ENCODE measurements around the gene HINT3. TPM values are rescaled to one million over a fixed set of nuclear protein-coding genes. Genes with fewer than 3 reads are reported as not detected.

Gene HINT3
- total and polyA plus RNA-seq, 4 donors = 5.6 to 17.4 (median 10.6) TPM

DNA sequence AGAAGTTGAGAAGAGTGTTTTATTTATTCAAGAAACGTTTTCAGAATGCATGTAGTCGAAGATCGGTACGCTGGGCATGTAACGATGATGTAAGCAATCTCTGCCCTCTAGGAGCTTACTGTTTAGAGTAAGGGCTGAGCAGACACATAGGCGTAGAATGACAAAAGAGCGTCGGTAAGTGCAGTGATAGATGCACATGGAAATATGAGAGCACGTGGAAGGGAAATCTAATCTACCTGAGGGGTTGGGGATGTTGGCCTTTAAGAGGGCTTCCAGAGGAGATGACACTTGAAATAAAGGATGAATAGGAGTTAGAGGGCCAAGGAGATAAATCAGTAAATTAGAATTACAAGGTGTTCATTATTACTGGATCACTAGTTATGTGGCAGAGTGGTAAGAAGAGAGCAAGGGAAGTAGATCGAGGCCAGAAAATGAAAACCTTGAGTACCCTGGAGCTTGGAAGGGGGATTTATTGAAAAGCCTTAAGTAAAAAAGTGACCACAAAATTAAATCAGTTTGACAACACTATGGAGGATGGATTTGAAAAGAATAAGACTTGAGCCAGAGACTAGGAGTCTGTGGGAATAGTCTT lies 30.6 kb downstream of the HINT3 start:
- TF ChIP-seq SP1 (IDR thresholded peaks at IDR 0.05) (no peak), EGR1 (IDR thresholded peaks at IDR 0.05; ENCODE audit: low read depth in 2 of 2) (no peak), YY1 (IDR thresholded peaks at IDR 0.05) (no peak), NR2F2 (IDR thresholded peaks at IDR 0.05) (no peak), FOXA2 (IDR thresholded peaks at IDR 0.05) (no peak), FOXA1 (IDR thresholded peaks at IDR 0.05) (no peak), HNF4A (conservative IDR thresholded peaks at IDR 0.05) (no peak), JUND (IDR thresholded peaks at IDR 0.05) (no peak), RAD21 (IDR thresholded peaks at IDR 0.05) (no peak), GABPA (IDR thresholded peaks at IDR 0.05 in 1 of 2, conservative IDR thresholded peaks at IDR 0.05 in 1 of 2) (no peak), HNF4G (IDR thresholded peaks at IDR 0.05) (no peak), TAF1 (conservative IDR thresholded peaks at IDR 0.05) (no peak)
- TF ChIP-seq, protein P1, sequence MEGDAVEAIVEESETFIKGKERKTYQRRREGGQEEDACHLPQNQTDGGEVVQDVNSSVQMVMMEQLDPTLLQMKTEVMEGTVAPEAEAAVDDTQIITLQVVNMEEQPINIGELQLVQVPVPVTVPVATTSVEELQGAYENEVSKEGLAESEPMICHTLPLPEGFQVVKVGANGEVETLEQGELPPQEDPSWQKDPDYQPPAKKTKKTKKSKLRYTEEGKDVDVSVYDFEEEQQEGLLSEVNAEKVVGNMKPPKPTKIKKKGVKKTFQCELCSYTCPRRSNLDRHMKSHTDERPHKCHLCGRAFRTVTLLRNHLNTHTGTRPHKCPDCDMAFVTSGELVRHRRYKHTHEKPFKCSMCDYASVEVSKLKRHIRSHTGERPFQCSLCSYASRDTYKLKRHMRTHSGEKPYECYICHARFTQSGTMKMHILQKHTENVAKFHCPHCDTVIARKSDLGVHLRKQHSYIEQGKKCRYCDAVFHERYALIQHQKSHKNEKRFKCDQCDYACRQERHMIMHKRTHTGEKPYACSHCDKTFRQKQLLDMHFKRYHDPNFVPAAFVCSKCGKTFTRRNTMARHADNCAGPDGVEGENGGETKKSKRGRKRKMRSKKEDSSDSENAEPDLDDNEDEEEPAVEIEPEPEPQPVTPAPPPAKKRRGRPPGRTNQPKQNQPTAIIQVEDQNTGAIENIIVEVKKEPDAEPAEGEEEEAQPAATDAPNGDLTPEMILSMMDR (IDR thresholded peaks at IDR 0.05; ENCODE audit: low read depth, low read length, missing input control) = no peak
- TF ChIP-seq, protein P2, sequence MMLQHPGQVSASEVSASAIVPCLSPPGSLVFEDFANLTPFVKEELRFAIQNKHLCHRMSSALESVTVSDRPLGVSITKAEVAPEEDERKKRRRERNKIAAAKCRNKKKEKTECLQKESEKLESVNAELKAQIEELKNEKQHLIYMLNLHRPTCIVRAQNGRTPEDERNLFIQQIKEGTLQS (IDR thresholded peaks at IDR 0.05) = no peak
- TF ChIP-seq, protein P3, sequence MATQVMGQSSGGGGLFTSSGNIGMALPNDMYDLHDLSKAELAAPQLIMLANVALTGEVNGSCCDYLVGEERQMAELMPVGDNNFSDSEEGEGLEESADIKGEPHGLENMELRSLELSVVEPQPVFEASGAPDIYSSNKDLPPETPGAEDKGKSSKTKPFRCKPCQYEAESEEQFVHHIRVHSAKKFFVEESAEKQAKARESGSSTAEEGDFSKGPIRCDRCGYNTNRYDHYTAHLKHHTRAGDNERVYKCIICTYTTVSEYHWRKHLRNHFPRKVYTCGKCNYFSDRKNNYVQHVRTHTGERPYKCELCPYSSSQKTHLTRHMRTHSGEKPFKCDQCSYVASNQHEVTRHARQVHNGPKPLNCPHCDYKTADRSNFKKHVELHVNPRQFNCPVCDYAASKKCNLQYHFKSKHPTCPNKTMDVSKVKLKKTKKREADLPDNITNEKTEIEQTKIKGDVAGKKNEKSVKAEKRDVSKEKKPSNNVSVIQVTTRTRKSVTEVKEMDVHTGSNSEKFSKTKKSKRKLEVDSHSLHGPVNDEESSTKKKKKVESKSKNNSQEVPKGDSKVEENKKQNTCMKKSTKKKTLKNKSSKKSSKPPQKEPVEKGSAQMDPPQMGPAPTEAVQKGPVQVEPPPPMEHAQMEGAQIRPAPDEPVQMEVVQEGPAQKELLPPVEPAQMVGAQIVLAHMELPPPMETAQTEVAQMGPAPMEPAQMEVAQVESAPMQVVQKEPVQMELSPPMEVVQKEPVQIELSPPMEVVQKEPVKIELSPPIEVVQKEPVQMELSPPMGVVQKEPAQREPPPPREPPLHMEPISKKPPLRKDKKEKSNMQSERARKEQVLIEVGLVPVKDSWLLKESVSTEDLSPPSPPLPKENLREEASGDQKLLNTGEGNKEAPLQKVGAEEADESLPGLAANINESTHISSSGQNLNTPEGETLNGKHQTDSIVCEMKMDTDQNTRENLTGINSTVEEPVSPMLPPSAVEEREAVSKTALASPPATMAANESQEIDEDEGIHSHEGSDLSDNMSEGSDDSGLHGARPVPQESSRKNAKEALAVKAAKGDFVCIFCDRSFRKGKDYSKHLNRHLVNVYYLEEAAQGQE (IDR thresholded peaks at IDR 0.05) = no peak
- TF ChIP-seq, protein P4, sequence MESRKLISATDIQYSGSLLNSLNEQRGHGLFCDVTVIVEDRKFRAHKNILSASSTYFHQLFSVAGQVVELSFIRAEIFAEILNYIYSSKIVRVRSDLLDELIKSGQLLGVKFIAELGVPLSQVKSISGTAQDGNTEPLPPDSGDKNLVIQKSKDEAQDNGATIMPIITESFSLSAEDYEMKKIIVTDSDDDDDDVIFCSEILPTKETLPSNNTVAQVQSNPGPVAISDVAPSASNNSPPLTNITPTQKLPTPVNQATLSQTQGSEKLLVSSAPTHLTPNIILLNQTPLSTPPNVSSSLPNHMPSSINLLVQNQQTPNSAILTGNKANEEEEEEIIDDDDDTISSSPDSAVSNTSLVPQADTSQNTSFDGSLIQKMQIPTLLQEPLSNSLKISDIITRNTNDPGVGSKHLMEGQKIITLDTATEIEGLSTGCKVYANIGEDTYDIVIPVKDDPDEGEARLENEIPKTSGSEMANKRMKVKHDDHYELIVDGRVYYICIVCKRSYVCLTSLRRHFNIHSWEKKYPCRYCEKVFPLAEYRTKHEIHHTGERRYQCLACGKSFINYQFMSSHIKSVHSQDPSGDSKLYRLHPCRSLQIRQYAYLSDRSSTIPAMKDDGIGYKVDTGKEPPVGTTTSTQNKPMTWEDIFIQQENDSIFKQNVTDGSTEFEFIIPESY (IDR thresholded peaks at IDR 0.05) = no peak
- peak overlapping the region; percentile 80 to 93 (median 85) for H3K4me3 ChIP-seq (ENCODE audit: low read depth in 1 of 3, low read length in 3 of 3)
- H3K9me3 ChIP-seq (ENCODE audit: control insufficient read depth in 4 of 4, low read length in 3 of 4) = no peaks in the 10 kb centered on the region
- no peaks in the 10 kb centered on the region for H3K36me3 ChIP-seq (ENCODE audit: control insufficient read depth in 4 of 4, insufficient read depth in 3 of 4, low read depth in 1 of 4, low read length in 3 of 4)
- peak overlapping the region; percentile 82 to 90 for H3K27ac ChIP-seq (ENCODE audit: low read depth in 1 of 2, low read length in 2 of 2)
- H3K27me3 ChIP-seq (ENCODE audit: control insufficient read depth in 4 of 4, insufficient read depth in 4 of 4, low read length in 3 of 4) = no peaks in the 10 kb centered on the region
- peak overlapping the region; percentile 79 to 91 for H3K9ac ChIP-seq (ENCODE audit: low read depth in 1 of 2, low read length in 2 of 2)
- H3K4me1 ChIP-seq (ENCODE audit: control insufficient read depth in 4 of 4, insufficient read depth in 4 of 4, low read length in 3 of 4) = peaks cover 2 to 32% (median 20%) of the 10 kb centered on the region in 4 donors
- DNase-seq (ENCODE audit: low spot score) = no peak
- 13% methylated on average over 10 of the region's 10 CpGs for WGBS

DNA sequence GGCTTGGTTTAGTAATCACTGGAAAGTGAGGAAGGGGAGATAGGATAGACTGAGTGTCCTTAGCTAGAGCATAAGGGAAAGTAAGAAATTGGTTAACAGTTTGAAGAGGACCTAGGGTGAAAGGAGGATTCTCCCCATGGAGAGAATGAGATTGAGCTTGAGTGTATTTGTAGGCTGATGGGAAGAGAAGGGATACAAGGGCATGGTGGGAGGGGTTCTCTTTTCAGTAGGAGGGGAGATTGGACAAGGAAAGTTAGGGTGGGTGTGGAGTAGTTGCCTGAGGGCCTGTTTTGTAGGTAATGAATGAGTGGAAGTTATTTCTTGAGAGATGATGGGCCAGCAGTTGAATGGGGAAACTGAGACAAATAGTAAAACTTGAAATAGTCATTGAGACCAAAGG lies 31.7 kb downstream of the HINT3 start:
- Histone ChIP-seq H3K4me1 (ENCODE audit: control insufficient read depth in 4 of 4, insufficient read depth in 4 of 4, low read length in 3 of 4) (peaks cover 2 to 35% (median 28%) of the 10 kb centered on the region in 4 donors), H3K9ac (ENCODE audit: low read depth in 1 of 2, low read length in 2 of 2) (no peak overlapping the region), H3K27ac (ENCODE audit: low read depth in 1 of 2, low read length in 2 of 2) (peak overlapping the region; percentile 81 to 84), H3K9me3 (ENCODE audit: control insufficient read depth in 4 of 4, low read length in 3 of 4) (no peaks in the 10 kb centered on the region), H3K36me3 (ENCODE audit: control insufficient read depth in 4 of 4, insufficient read depth in 3 of 4, low read depth in 1 of 4, low read length in 3 of 4) (no peaks in the 10 kb centered on the region), H3K4me3 (ENCODE audit: low read depth in 1 of 3, low read length in 3 of 3) (peak overlapping the region in 2 of 3 donors; percentile 80 to 93), H3K27me3 (ENCODE audit: control insufficient read depth in 4 of 4, insufficient read depth in 4 of 4, low read length in 3 of 4) (no peaks in the 10 kb centered on the region)
- TF ChIP-seq SP1 (IDR thresholded peaks at IDR 0.05) (no peak), JUND (IDR thresholded peaks at IDR 0.05) (no peak)
- no peak for DNase-seq (ENCODE audit: low spot score)
